ENCODE results near the gene CRELD2.

DNA sequence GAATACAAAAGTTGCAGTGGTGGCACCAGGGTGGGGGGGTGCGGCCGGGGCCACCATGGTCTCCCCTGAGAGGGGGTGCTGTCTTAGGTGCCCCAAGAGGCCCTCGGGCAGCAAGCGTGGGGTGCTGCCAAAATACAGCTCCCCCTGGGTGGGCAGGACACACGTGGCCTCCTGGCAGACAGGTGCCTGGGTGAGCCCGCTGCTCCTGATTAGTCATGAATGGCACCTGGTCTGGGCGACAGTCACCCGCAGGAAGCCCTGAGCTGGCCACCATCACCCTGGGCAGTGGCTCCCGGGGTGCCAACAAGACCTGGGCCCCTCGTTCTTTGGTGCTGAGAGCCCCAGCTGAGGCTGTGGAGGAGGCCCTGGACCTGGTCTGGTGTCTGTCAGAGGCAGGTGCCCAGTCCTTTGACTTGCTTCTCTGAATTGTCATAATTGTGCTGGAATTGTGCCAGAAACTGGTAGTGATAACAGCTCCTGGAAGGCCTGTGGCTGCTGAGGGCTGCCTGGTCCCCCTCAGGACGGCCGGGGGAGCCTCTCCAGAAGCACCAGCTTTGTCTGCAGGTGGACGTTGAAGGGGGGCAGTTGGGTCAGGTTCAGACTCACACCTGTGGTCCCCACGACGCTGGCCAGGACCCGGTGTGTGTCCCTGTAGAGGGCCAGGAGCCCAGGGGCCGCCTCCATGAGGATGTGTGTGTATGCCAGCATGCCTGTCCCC is 15.0 kb upstream of the CRELD2 start:
- TF ChIP-seq POLR2AphosphoS5 (IDR thresholded peaks at IDR 0.05; ENCODE audit: low read depth) = no peak
- TF ChIP-seq EZH2phosphoT487 (IDR thresholded peaks at IDR 0.05; ENCODE audit: unreplicated experiment) = no peak
- TF ChIP-seq ZNF114 (CRISPR knock-in tag; IDR thresholded peaks at IDR 0.05) = no peak
- TF ChIP-seq, protein P1, sequence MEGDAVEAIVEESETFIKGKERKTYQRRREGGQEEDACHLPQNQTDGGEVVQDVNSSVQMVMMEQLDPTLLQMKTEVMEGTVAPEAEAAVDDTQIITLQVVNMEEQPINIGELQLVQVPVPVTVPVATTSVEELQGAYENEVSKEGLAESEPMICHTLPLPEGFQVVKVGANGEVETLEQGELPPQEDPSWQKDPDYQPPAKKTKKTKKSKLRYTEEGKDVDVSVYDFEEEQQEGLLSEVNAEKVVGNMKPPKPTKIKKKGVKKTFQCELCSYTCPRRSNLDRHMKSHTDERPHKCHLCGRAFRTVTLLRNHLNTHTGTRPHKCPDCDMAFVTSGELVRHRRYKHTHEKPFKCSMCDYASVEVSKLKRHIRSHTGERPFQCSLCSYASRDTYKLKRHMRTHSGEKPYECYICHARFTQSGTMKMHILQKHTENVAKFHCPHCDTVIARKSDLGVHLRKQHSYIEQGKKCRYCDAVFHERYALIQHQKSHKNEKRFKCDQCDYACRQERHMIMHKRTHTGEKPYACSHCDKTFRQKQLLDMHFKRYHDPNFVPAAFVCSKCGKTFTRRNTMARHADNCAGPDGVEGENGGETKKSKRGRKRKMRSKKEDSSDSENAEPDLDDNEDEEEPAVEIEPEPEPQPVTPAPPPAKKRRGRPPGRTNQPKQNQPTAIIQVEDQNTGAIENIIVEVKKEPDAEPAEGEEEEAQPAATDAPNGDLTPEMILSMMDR (conservative IDR thresholded peaks at IDR 0.05; ENCODE audit: low read depth in 2 of 2) = no peak
- TF ChIP-seq EZH2 (IDR thresholded peaks at IDR 0.05; ENCODE audit: low read depth, unreplicated experiment) = no peak
- no peak for TF ChIP-seq NANOG (IDR thresholded peaks at IDR 0.05; ENCODE audit: borderline replicate concordance)
- TF ChIP-seq, protein P2, sequence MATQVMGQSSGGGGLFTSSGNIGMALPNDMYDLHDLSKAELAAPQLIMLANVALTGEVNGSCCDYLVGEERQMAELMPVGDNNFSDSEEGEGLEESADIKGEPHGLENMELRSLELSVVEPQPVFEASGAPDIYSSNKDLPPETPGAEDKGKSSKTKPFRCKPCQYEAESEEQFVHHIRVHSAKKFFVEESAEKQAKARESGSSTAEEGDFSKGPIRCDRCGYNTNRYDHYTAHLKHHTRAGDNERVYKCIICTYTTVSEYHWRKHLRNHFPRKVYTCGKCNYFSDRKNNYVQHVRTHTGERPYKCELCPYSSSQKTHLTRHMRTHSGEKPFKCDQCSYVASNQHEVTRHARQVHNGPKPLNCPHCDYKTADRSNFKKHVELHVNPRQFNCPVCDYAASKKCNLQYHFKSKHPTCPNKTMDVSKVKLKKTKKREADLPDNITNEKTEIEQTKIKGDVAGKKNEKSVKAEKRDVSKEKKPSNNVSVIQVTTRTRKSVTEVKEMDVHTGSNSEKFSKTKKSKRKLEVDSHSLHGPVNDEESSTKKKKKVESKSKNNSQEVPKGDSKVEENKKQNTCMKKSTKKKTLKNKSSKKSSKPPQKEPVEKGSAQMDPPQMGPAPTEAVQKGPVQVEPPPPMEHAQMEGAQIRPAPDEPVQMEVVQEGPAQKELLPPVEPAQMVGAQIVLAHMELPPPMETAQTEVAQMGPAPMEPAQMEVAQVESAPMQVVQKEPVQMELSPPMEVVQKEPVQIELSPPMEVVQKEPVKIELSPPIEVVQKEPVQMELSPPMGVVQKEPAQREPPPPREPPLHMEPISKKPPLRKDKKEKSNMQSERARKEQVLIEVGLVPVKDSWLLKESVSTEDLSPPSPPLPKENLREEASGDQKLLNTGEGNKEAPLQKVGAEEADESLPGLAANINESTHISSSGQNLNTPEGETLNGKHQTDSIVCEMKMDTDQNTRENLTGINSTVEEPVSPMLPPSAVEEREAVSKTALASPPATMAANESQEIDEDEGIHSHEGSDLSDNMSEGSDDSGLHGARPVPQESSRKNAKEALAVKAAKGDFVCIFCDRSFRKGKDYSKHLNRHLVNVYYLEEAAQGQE (IDR thresholded peaks at IDR 0.05; ENCODE audit: unreplicated experiment) = no peak

Data from GM23338 (cell line).